Neural cell (in vitro differentiated cells): Measurements from ENCODE around the gene PFDN6. TPM values are rescaled to one million over a fixed set of nuclear protein-coding genes. Genes with fewer than 3 reads are reported as not detected.
"Not testable (repeated sequence)": the region's sequence is repeated elsewhere in the genome, so short reads cannot be mapped to it uniquely, and the experiment has no call there.

ENCODE experiments used
- H2AFZ ChIP-seq: fragments of 200-600, 300-800 bp; sonication (generic), shearing (Covaris generic); 2 replicates; pipeline ENCODE4 v1.6.0; 2014; ENCODE audit warnings: low read depth, mild to moderate bottlenecking, antibody characterized with exemption, low read length, moderate library complexity
- H3F3A ChIP-seq: fragments of 200-600 bp; shearing (Covaris generic); 2 replicates; pipeline ENCODE4 v1.6.1; 2016; ENCODE audit warnings: mild to moderate bottlenecking, moderate library complexity, mixed read lengths, antibody characterized with exemption, low read length; ENCODE audit not compliant: insufficient read depth, poor library complexity, severe bottlenecking
- H3K27ac ChIP-seq: fragments of 200-600, 300-800 bp; sonication (generic), shearing (Covaris generic); 2 replicates; pipeline ENCODE4 v1.5.1; 2014; ENCODE audit warnings: mild to moderate bottlenecking, low read length, moderate library complexity
- H3K27me3 ChIP-seq: fragments of 300-800, 200-600 bp; sonication (generic), shearing (Covaris generic); 2 replicates; pipeline ENCODE4 v1.6.0; 2014; ENCODE audit warnings: mild to moderate bottlenecking, low read depth, low read length, moderate library complexity; ENCODE audit not compliant: insufficient read depth
- H3K36me3 ChIP-seq: fragments of 300-800, 200-600 bp; sonication (generic), shearing (Covaris generic); 2 replicates; pipeline ENCODE4 v1.5.1; 2014; ENCODE audit warnings: mild to moderate bottlenecking, antibody characterized with exemption, low read length, moderate library complexity; ENCODE audit not compliant: insufficient read depth
- H3K4me2 ChIP-seq: fragments of 300-800, 200-600 bp; sonication (generic), shearing (Covaris generic); 2 replicates; pipeline ENCODE4 v1.6.0; 2014; ENCODE audit warnings: mild to moderate bottlenecking, low read length
- H3K4me3 ChIP-seq: fragments of 300-800, 200-600 bp; sonication (generic), shearing (Covaris generic); 2 replicates; pipeline ENCODE4 v1.5.1; 2014; ENCODE audit warnings: mild to moderate bottlenecking, low read length, moderate library complexity
- H3K79me2 ChIP-seq: fragments of 200-600 bp; shearing (Covaris generic); replicated peaks from 2 replicates; pipeline ENCODE4 v1.6.0; 2014; ENCODE audit warnings: mild to moderate bottlenecking, low read length, moderate library complexity; ENCODE audit not compliant: insufficient read depth
- H3K9ac ChIP-seq: fragments of 300-800, 200-600 bp; sonication (generic), shearing (Covaris generic); 2 replicates; pipeline ENCODE4 v1.6.1; 2016; ENCODE audit warnings: mild to moderate bottlenecking, low read length, mixed read lengths
- H3K9me2 ChIP-seq: fragments of 200-600 bp; shearing (Covaris generic); 2 replicates; pipeline ENCODE4 v1.6.1; 2016; ENCODE audit warnings: mild to moderate bottlenecking, low read length, mixed read lengths; ENCODE audit not compliant: insufficient read depth
- H3K9me3 ChIP-seq: fragments of 200-600, 300-800 bp; sonication (generic), shearing (Covaris generic); 2 replicates; pipeline ENCODE4 v1.6.1; 2016; ENCODE audit warnings: mild to moderate bottlenecking, mixed run types, low read length, moderate library complexity, mixed read lengths
- H4K20me1 ChIP-seq: fragments of 200-600 bp; shearing (Covaris generic); 2 replicates; pipeline ENCODE4 v1.6.1; 2016; ENCODE audit warnings: mild to moderate bottlenecking, mixed run types; ENCODE audit not compliant: insufficient read depth
- CTCF ChIP-seq: fragments of 450-650 bp; IDR thresholded peaks from 2 replicates; pipeline ENCODE4 v1.5.1; 2014; ENCODE audit warnings: antibody characterized with exemption, mild to moderate bottlenecking, moderate library complexity; ENCODE audit not compliant: poor library complexity, severe bottlenecking
- POLR2AphosphoS5 ChIP-seq: IDR thresholded peaks from 2 replicates; pipeline ENCODE4 v1.6.1; 2012
- polyA plus RNA-seq: library from polyadenylated mRNA; depleted of rRNA; stranded (reverse); fragments of >200 nt; gene quantifications from 2 replicates; pipeline ENCODE4 v1.2.3, GENCODE V29; 2014
- TF ChIP-seq, protein P1 (sequence below): IDR thresholded peaks from 2 replicates; pipeline ENCODE4 v1.6.1; 2012; ENCODE audit warnings: borderline replicate concordance

PFDN6 gene
- polyA plus RNA-seq, 1 donor from 2014 or later: 109 TPM

DNA sequence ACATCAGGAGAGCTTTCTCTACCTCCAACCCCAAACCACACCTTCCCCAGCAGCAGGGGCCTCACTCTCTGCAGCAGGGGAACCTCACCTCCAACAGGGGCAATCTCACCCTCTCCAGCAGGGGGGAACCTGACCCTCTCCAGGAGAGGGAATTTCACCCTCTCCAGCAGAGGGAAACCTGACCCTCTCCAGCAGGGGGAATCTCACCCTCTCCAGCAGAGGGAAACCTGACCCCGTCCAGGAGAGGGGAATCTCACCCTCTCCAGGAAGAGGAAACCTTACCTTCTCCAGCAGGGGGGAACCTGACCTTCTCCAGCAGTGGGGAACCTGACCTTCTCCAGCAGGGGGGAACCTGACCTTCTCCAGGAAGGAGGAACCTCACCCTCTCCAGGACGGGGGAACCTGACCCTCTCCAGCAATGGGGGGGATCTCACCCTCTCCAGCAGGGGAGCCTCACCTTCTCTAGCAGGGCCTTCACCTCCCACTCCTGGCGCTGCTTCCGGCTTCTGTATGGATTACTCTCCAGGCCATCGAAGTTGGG, 9.4 kb upstream of the PFDN6 start:
- no peaks in the 10 kb centered on the region for H3F3A ChIP-seq
- TF ChIP-seq POLR2AphosphoS5 (no peak), CTCF (peak; percentile 16)
- no peak overlapping the region for H3K4me3 ChIP-seq
- H2AFZ ChIP-seq: no peak overlapping the region
- no peaks in the 10 kb centered on the region for H3K36me3 ChIP-seq
- no peaks in the 10 kb centered on the region for H3K9me3 ChIP-seq
- no peaks in the 10 kb centered on the region for H3K27me3 ChIP-seq
- no peak overlapping the region for H3K4me2 ChIP-seq
- no peaks in the 10 kb centered on the region for H3K79me2 ChIP-seq
- no peaks in the 10 kb centered on the region for H3K9me2 ChIP-seq
- no peaks in the 10 kb centered on the region for H4K20me1 ChIP-seq
- no peak overlapping the region for H3K9ac ChIP-seq
- no peak overlapping the region for H3K27ac ChIP-seq

DNA sequence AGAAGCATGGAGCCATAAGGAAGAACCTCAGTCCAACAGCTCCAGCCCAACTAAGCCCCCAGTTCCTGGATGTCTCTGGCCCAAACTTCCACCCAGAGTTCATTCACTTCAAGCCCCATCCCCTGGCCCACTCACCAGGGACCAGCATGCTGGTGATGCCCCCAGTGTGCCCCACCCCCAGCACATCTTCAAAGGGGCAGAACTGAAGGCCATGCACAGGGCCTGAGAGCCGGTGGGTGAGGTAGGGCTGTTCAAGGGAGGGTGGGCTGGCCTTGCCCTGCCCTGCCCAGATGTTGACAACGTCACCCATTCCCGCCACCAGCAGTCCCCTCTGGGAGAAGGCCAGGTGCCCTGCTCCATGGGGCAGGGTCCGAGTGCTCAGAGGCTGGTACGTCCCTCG, 8.9 kb upstream of the PFDN6 start:
- Histone ChIP-seq H3K27me3 (no peaks in the 10 kb centered on the region), H3K9ac (no peak overlapping the region), H3K4me3 (no peak overlapping the region), H4K20me1 (no peaks in the 10 kb centered on the region), H3K4me2 (no peak overlapping the region), H3K9me3 (no peaks in the 10 kb centered on the region), H3K27ac (no peak overlapping the region), H3K9me2 (no peaks in the 10 kb centered on the region), H3F3A (no peaks in the 10 kb centered on the region), H3K36me3 (no peaks in the 10 kb centered on the region), H3K79me2 (no peaks in the 10 kb centered on the region), H2AFZ (no peak overlapping the region)
- TF ChIP-seq, protein P1, sequence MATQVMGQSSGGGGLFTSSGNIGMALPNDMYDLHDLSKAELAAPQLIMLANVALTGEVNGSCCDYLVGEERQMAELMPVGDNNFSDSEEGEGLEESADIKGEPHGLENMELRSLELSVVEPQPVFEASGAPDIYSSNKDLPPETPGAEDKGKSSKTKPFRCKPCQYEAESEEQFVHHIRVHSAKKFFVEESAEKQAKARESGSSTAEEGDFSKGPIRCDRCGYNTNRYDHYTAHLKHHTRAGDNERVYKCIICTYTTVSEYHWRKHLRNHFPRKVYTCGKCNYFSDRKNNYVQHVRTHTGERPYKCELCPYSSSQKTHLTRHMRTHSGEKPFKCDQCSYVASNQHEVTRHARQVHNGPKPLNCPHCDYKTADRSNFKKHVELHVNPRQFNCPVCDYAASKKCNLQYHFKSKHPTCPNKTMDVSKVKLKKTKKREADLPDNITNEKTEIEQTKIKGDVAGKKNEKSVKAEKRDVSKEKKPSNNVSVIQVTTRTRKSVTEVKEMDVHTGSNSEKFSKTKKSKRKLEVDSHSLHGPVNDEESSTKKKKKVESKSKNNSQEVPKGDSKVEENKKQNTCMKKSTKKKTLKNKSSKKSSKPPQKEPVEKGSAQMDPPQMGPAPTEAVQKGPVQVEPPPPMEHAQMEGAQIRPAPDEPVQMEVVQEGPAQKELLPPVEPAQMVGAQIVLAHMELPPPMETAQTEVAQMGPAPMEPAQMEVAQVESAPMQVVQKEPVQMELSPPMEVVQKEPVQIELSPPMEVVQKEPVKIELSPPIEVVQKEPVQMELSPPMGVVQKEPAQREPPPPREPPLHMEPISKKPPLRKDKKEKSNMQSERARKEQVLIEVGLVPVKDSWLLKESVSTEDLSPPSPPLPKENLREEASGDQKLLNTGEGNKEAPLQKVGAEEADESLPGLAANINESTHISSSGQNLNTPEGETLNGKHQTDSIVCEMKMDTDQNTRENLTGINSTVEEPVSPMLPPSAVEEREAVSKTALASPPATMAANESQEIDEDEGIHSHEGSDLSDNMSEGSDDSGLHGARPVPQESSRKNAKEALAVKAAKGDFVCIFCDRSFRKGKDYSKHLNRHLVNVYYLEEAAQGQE: no peak
- no peak for TF ChIP-seq CTCF

DNA sequence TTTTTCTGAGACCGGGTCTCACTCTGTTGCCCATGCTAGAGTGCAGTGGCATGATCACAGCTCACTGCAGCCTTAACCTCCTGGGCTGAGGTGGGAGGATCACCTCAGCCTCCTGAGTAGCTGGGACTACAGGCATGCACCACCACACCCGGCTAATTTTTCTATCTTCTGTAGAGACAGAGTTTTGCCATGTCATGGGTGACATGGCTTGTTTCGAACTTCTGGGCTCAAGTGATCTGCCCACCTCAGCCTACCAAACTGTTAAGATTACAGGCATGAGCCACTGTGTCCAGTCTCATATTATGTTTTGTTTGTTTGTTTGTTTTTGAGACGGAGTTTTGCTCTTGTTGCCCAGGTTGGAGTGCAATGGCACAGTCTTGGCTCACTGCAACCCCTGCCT, 4.2 kb upstream of the PFDN6 start:
- H3F3A ChIP-seq, H3K9ac ChIP-seq, H3K27ac ChIP-seq, H3K4me3 ChIP-seq, H4K20me1 ChIP-seq, H3K4me2 ChIP-seq, H3K36me3 ChIP-seq, H2AFZ ChIP-seq, H3K79me2 ChIP-seq, H3K27me3 ChIP-seq, H3K9me3 ChIP-seq, H3K9me2 ChIP-seq: not testable (repeated sequence)
